Thoracic aorta endothelial cell (primary cell): ENCODE measurements around the gene PFN4. TPM values are rescaled to one million over a fixed set of nuclear protein-coding genes. Genes with fewer than 3 reads are reported as not detected.

Experiments used
- total RNA-seq: library from RNA; depleted of rRNA; stranded (reverse); fragments of >200 nt; gene quantifications from 2 replicates; pipeline ENCODE4 v1.2.3, GENCODE V29; 2012

The PFN4 gene, protein sequence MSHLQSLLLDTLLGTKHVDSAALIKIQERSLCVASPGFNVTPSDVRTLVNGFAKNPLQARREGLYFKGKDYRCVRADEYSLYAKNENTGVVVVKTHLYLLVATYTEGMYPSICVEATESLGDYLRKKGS
- 0.40 and 0.72 TPM in 2 replicates for total RNA-seq

DNA sequence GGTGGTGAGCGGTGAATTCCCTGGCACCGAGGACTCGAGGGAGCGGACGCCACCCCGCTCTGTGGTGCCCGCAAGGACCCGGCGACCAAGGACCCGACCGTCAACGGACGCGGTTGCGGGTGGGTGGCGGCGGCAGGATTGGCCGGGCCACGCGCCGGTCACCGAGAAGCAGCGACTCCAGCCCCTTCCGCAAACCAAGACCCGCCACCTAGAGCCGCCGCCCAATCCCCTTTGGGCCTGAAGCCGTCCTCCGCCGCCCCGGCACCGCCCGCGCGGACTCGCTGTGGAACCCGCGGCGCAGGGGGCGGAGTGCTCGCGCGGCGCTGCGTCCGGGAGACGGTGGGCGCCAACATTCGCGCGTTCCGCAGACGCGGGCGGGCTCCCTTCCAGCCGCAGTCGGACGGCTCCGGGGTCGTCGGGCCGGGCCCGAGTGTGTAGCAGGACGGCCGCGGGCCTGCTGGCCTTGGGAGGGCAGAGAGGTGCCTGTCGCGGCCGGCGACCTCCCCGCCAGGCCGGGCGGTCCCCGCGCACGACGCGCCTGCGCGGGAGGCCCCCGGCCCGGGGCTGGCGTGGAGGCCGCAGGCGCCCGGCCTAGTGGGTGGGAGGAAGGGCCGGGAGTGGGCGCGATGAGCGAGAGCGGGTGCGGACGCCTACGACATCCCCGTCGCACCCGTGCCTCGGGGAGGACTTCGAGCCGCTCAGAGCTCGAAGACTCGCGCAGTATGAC, at the start of gene PFN4, which contains the start of gene FAM228B:
Gene PFN4 (minus strand): TSS at position 140 of the 727 bp plus-strand sequence. CDS start 799 bp downstream, outside the sequence.
Gene FAM228B (plus strand): TSS at position 275 of the 727 bp plus-strand sequence. CDS start 893 bp downstream, outside the sequence.

DNA sequence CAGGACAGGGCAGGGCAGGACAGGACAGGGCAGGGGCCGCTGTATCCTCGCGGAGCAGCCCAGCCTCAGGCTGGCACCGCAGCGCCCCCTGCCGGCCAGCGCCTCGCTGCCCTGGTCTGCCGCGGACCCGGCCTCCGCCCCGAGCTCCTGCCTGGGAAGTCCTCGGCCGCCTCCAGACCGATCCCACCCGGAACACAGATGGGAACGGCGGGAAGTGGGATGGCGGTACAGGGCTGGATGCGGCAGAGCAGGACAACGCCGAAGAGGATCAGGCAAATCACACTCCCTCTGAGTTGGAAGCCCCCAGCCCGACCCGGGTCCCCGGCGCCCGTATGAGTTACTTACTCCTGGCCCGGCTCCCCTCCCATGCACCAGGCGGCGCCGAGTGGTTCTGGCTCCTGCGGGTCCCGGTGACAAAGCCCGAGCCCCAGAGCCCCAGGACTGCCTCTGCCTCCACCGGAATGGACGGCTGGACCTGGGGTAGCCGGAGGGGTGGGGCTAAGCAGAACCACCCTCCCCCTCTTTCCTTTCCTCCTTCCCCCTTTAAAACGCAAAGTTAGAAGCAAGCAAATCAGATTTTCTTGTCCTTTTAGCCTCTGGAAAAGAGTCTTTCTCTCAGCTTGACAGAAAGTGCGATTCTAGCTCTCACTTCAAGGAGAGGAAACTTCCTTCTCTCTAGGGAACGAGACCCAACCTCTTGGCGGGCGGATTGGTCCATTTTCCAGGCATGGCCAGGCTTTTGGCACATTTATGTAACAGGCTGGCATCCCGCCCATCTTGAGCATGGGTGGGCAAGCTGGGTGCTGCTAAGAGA, 38.5 kb downstream of the PFN4 start, which contains the start of gene TP53I3:
Gene TP53I3 (minus strand): TSS at position 449 of the 814 bp plus-strand sequence. CDS start 508 bp downstream, outside the sequence.

GRCh38 chr2:24075915-24076848, 47.0 kb downstream of the PFN4 start, which contains the start of gene SF3B6:
Gene SF3B6 (minus strand): TSS chr2:24076326. CDS start chr2:24076229, 97 bp downstream.

Other genes with a start within 250 kb of the PFN4 start
- 25.3 and 26.2 TPM in 2 replicates for gene ATAD2B, start 196.2 kb downstream of the PFN4 start, total RNA-seq
- gene UBXN2A, start 182.9 kb downstream of the PFN4 start, total RNA-seq, result 14.0 and 16.1 TPM in 2 replicates
- 0.14 TPM in 1 of 2 replicates, not detected in the other for gene MFSD2B, start 113.2 kb downstream of the PFN4 start, total RNA-seq
- 16.2 and 18.5 TPM in 2 replicates for gene WDCP, start 75.9 kb downstream of the PFN4 start, total RNA-seq
- gene FKBP1B, start 73.6 kb downstream of the PFN4 start, total RNA-seq, result 11.2 and 13.4 TPM in 2 replicates
- 181 and 206 TPM in 2 replicates for gene SF3B6, start 47.0 kb downstream of the PFN4 start, total RNA-seq
- gene TP53I3, start 38.5 kb downstream of the PFN4 start, total RNA-seq, result 51.3 and 56.0 TPM in 2 replicates
- 5.5 TPM in 2 replicates for gene FAM228B, start 135 bp upstream of the PFN4 start, total RNA-seq
- gene FAM228A, start 51.7 kb upstream of the PFN4 start, total RNA-seq, result 0.14 TPM in 1 of 2 replicates, not detected in the other
- 72.2 and 87.7 TPM in 2 replicates for gene ITSN2, start 237.2 kb upstream of the PFN4 start, total RNA-seq